ENCODE results near the gene HOXD4. TPM values are rescaled to one million over a fixed set of nuclear protein-coding genes. Genes with fewer than 3 reads are reported as not detected.

HOXD4 gene
- total RNA-seq, 1 experiment from 2014 or later: not detected

DNA sequence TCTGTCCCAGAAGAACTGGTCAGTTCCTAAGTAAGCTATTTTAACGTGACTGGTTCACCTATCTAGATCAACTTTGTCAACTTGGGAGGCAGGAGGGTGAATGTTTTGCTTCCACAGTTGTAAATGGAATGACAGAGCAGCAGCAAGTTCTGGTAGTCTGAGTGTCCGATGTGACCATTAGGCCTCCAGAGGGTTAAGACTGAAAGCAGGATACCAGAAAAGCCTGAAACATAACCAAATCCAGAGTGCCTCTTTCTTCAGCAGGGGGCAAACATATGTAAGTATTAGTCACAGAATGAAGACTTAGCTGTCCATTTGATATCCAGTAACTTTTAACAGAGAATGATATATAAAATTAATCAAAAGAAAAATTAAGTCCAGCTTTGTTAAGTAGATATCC, 14.9 kb downstream of the HOXD4 start (continued):
- TF ChIP-seq, protein P1, sequence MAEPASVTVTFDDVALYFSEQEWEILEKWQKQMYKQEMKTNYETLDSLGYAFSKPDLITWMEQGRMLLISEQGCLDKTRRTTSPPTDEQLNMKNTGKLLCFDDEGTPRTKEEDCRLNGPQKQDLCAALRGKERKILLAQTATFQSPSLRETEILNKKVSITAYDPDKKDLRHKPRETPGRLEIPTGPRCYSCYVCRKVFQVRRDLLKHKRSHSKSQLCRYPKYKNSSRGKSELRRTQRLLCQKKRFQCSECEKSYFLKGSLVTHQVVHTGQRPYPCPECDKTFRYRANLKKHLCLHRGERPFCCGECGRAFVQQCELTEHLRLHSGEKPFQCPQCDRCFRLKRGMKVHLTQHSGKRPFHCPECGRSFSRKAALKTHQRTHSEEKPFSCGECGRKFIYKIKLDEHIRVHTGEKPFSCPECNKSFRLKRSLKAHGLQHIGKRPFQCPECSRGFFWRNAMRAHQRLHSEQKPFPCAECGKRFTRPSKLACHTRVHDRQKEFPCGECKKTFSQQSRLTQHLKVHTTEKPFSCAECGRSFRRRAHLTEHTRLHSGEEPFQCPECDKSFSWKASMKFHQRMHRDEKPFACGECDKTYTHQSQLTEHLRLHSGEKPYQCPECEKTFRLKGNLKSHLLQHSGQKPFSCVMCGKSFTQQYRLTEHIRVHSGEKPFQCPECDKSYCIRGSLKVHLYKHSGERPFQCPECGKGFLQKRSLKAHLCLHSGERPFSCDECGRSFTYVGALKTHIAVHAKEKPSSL (CRISPR knock-in tag; conservative IDR thresholded peaks at IDR 0.05): no peak

DNA sequence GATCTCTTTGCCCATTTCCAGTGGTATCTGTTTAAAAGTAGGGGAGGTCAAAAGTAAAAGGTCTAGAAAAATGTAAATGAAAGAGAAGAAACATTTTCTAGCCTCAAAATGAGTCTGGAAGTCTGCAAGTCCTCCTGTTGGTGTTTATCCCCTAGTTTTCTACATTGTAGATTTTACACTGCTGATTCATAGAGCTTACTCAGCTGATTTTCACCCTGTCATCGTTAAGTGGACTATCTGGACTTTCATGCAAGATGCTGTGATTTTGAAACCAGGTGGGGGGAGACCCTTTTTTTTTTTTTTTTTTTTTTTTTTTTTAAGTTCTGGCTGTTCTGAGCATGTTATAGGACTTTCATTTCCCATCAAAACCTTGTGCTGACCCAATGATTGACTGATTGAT, 16.0 kb downstream of the HOXD4 start:
- H3K36me3 Mint-ChIP-seq: no peaks in the 10 kb centered on the region
- no peak for ATAC-seq
- no peak overlapping the region for H3K27ac Mint-ChIP-seq
- no peak for DNase-seq (ENCODE audit: low spot score)
- no peak for TF ChIP-seq EMX1 (CRISPR knock-in tag; IDR thresholded peaks at IDR 0.05)
- TF ChIP-seq, protein P2, sequence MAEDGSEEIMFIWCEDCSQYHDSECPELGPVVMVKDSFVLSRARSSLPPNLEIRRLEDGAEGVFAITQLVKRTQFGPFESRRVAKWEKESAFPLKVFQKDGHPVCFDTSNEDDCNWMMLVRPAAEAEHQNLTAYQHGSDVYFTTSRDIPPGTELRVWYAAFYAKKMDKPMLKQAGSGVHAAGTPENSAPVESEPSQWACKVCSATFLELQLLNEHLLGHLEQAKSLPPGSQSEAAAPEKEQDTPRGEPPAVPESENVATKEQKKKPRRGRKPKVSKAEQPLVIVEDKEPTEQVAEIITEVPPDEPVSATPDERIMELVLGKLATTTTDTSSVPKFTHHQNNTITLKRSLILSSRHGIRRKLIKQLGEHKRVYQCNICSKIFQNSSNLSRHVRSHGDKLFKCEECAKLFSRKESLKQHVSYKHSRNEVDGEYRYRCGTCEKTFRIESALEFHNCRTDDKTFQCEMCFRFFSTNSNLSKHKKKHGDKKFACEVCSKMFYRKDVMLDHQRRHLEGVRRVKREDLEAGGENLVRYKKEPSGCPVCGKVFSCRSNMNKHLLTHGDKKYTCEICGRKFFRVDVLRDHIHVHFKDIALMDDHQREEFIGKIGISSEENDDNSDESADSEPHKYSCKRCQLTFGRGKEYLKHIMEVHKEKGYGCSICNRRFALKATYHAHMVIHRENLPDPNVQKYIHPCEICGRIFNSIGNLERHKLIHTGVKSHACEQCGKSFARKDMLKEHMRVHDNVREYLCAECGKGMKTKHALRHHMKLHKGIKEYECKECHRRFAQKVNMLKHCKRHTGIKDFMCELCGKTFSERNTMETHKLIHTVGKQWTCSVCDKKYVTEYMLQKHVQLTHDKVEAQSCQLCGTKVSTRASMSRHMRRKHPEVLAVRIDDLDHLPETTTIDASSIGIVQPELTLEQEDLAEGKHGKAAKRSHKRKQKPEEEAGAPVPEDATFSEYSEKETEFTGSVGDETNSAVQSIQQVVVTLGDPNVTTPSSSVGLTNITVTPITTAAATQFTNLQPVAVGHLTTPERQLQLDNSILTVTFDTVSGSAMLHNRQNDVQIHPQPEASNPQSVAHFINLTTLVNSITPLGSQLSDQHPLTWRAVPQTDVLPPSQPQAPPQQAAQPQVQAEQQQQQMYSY (CRISPR knock-in tag; IDR thresholded peaks at IDR 0.05): no peak
- ChIA-PET CTCF (no interaction called here), POLR2A (no interaction called here)
- peaks cover 100% of the 10 kb centered on the region for H3K27me3 Mint-ChIP-seq (ENCODE audit: low read depth)
- H3K4me3 Mint-ChIP-seq: no peak overlapping the region
- peaks cover 27% of the 10 kb centered on the region for H3K4me1 Mint-ChIP-seq
- H3K9me3 Mint-ChIP-seq: no peaks in the 10 kb centered on the region

DNA sequence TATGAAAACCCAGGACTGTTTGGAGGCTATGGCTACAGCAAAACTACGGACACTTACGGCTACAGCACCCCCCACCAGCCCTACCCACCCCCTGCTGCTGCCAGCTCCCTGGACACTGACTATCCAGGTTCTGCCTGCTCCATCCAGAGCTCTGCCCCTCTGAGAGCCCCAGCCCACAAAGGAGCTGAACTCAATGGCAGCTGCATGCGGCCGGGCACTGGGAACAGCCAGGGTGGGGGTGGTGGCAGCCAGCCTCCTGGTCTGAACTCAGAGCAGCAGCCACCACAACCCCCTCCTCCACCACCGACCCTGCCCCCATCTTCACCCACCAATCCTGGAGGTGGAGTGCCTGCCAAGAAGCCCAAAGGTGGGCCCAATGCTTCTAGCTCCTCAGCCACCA, 17.8 kb downstream of the HOXD4 start:
- Mint-ChIP-seq H3K9me3 (no peaks in the 10 kb centered on the region), H3K27me3 (ENCODE audit: low read depth) (peaks cover 100% of the 10 kb centered on the region), H3K27ac (no peak overlapping the region), H3K4me1 (peaks cover 21% of the 10 kb centered on the region), H3K36me3 (peaks cover 4% of the 10 kb centered on the region; the same call in 1 of the 2 replicates), H3K4me3 (no peak overlapping the region)
- no peak for DNase-seq (ENCODE audit: low spot score)
- ChIA-PET CTCF (interaction anchor here (0.7 to 1.1 kb wide), 2 partner anchors 468 to 980 kb away, joined by 3 to 6 read pairs; no protein-coding TSS in a partner anchor), POLR2A (no interaction called here)
- no peak for TF ChIP-seq JUN (CRISPR knock-in tag; IDR thresholded peaks at IDR 0.05)
- TF ChIP-seq, protein P3, sequence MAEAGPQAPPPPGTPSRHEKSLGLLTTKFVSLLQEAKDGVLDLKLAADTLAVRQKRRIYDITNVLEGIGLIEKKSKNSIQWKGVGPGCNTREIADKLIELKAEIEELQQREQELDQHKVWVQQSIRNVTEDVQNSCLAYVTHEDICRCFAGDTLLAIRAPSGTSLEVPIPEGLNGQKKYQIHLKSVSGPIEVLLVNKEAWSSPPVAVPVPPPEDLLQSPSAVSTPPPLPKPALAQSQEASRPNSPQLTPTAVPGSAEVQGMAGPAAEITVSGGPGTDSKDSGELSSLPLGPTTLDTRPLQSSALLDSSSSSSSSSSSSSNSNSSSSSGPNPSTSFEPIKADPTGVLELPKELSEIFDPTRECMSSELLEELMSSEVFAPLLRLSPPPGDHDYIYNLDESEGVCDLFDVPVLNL (CRISPR knock-in tag; IDR thresholded peaks at IDR 0.05; ENCODE audit: borderline replicate concordance, low read depth): no peak
- no peak for TF ChIP-seq ESRRA (CRISPR knock-in tag; IDR thresholded peaks at IDR 0.05; ENCODE audit: borderline replicate concordance)
- no peak for TF ChIP-seq EMX1 (CRISPR knock-in tag; IDR thresholded peaks at IDR 0.05)
- TF ChIP-seq RORB (CRISPR knock-in tag; IDR thresholded peaks at IDR 0.05): no peak
- no peak for TF ChIP-seq OVOL2 (CRISPR knock-in tag; IDR thresholded peaks at IDR 0.05; ENCODE audit: borderline replicate concordance)
- TF ChIP-seq TCF7 (CRISPR knock-in tag; IDR thresholded peaks at IDR 0.05; ENCODE audit: low read depth): no peak
- ATAC-seq: no peak

DNA sequence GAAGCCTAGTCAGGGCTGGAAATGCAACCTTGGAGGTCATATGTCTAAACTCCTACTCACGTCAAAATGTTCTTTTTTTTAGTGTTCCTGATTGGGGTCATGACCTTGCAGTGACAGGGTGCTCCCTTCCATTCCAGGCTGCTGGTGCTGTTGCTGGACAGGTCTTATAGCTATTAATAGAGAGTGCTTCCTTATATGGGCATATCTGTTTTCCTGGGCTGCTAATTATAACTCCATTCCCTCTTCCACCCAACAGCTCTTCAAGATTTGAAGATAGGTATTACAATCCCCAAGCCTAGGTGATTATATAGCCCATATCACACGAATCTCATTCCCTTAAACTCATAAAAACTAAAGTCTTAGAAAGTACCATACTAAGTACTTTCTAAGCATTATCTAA, 18.4 kb downstream of the HOXD4 start:
- Mint-ChIP-seq H3K27me3 (ENCODE audit: low read depth) (peaks cover 100% of the 10 kb centered on the region), H3K4me1 (peaks cover 24% of the 10 kb centered on the region), H3K36me3 (peaks cover 4% of the 10 kb centered on the region; the same call in 1 of the 2 replicates), H3K4me3 (no peak overlapping the region), H3K27ac (no peak overlapping the region), H3K9me3 (no peaks in the 10 kb centered on the region)
- ATAC-seq (no peak), DNase-seq (ENCODE audit: low spot score) (no peak)
- CTCF ChIA-PET: interaction anchor here (0.7 to 1.1 kb wide), 2 partner anchors 468 to 979 kb away, joined by 3 to 6 read pairs; no protein-coding TSS in a partner anchor
- POLR2A ChIA-PET: no interaction called here
- TF ChIP-seq OVOL2 (CRISPR knock-in tag; IDR thresholded peaks at IDR 0.05; ENCODE audit: borderline replicate concordance): no peak
- no peak for TF ChIP-seq TP53 (CRISPR knock-in tag; IDR thresholded peaks at IDR 0.05)
- TF ChIP-seq, protein P4, sequence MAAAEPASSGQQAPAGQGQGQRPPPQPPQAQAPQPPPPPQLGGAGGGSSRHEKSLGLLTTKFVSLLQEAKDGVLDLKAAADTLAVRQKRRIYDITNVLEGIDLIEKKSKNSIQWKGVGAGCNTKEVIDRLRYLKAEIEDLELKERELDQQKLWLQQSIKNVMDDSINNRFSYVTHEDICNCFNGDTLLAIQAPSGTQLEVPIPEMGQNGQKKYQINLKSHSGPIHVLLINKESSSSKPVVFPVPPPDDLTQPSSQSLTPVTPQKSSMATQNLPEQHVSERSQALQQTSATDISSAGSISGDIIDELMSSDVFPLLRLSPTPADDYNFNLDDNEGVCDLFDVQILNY (CRISPR knock-in tag; IDR thresholded peaks at IDR 0.05): no peak
- no peak for TF ChIP-seq ZBTB21 (CRISPR knock-in tag; IDR thresholded peaks at IDR 0.05; ENCODE audit: borderline replicate concordance)
- TF ChIP-seq GTF2I (CRISPR knock-in tag; conservative IDR thresholded peaks at IDR 0.05): no peak
- TF ChIP-seq, protein P5, sequence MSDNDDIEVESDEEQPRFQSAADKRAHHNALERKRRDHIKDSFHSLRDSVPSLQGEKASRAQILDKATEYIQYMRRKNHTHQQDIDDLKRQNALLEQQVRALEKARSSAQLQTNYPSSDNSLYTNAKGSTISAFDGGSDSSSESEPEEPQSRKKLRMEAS (CRISPR knock-in tag; IDR thresholded peaks at IDR 0.05): no peak
- TF ChIP-seq EMX1 (CRISPR knock-in tag; IDR thresholded peaks at IDR 0.05): no peak
- no peak for TF ChIP-seq TCF7 (CRISPR knock-in tag; IDR thresholded peaks at IDR 0.05; ENCODE audit: low read depth)
- TF ChIP-seq, protein P6, sequence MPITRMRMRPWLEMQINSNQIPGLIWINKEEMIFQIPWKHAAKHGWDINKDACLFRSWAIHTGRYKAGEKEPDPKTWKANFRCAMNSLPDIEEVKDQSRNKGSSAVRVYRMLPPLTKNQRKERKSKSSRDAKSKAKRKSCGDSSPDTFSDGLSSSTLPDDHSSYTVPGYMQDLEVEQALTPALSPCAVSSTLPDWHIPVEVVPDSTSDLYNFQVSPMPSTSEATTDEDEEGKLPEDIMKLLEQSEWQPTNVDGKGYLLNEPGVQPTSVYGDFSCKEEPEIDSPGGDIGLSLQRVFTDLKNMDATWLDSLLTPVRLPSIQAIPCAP (CRISPR knock-in tag; IDR thresholded peaks at IDR 0.05): no peak
- no peak for TF ChIP-seq NR3C1 (CRISPR knock-in tag; conservative IDR thresholded peaks at IDR 0.05; ENCODE audit: low read depth)
- TF ChIP-seq ZNF416 (CRISPR knock-in tag; IDR thresholded peaks at IDR 0.05): no peak
- no peak for TF ChIP-seq FOXJ3 (CRISPR knock-in tag; IDR thresholded peaks at IDR 0.05; ENCODE audit: borderline replicate concordance)
- TF ChIP-seq, protein P7, sequence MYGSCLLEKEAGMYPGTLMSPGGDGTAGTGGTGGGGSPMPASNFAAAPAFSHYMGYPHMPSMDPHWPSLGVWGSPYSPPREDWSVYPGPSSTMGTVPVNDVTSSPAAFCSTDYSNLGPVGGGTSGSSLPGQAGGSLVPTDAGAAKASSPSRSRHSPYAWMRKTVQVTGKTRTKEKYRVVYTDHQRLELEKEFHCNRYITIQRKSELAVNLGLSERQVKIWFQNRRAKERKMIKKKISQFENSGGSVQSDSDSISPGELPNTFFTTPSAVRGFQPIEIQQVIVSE (CRISPR knock-in tag; IDR thresholded peaks at IDR 0.05; ENCODE audit: borderline replicate concordance): no peak
